Spleen (tissue), 11 donors: ENCODE results near the gene CDH13. TPM values are rescaled to one million over a fixed set of nuclear protein-coding genes. Genes with fewer than 3 reads are reported as not detected.

Source experiments
- DNase-seq: peaks from one replicate; pipeline ENCODE4 v3.0.0-alpha.2; 2020
- H3K27ac ChIP-seq, 8 donors: fragments of 200-600 bp; sonication (generic) in 7 of 8; 1 replicate in 4 of 8; 2 replicates in 4 of 8; pipeline versions ENCODE4 v1.5.0 to v1.8.0; 2016 to 2021; ENCODE audit warnings: inconsistent platforms in 4 of 8, mild to moderate bottlenecking in 4 of 8, moderate library complexity in 1 of 8
- H3K27me3 ChIP-seq, 7 donors: fragments of 200-600 bp; sonication (generic) in 6 of 7; replicated peaks in 1 of 7; 1 replicate in 4 of 7; 2 replicates in 3 of 7; pipeline versions ENCODE4 v1.5.0 to v1.8.0; 2016 to 2021; ENCODE audit warnings: inconsistent platforms in 3 of 7, mild to moderate bottlenecking in 1 of 7
- H3K36me3 ChIP-seq, 6 donors: fragments of 200-600 bp; sonication (generic) in 5 of 6; 1 replicate in 4 of 6; 2 replicates in 2 of 6; pipeline versions ENCODE4 v1.5.0 to v1.8.0; 2016 to 2021; ENCODE audit warnings: inconsistent platforms in 2 of 6
- H3K4me1 ChIP-seq, 6 donors: fragments of 200-600 bp; sonication (generic) in 5 of 6; 1 replicate in 3 of 6; 2 replicates in 3 of 6; pipeline versions ENCODE4 v1.5.0 to v1.8.0; 2016 to 2021; ENCODE audit warnings: inconsistent platforms in 3 of 6
- H3K4me3 ChIP-seq, 8 donors: fragments of 200-600 bp; sonication (generic) in 7 of 8; 1 replicate in 4 of 8; 2 replicates in 4 of 8; pipeline versions ENCODE4 v1.5.0 to v1.8.0; 2016 to 2021; ENCODE audit warnings: inconsistent platforms in 4 of 8, mild to moderate bottlenecking in 4 of 8, moderate library complexity in 2 of 8
- H3K9me3 ChIP-seq, 8 donors: fragments of 200-600 bp; sonication (generic) in 7 of 8; 1 replicate in 4 of 8; 2 replicates in 4 of 8; pipeline versions ENCODE4 v1.5.0 to v1.8.0; 2016 to 2021; ENCODE audit warnings: inconsistent platforms in 4 of 8
- POLR2A ChIP-seq, 3 donors: fragments of 450-650 bp; IDR thresholded peaks; one replicate each; pipeline ENCODE4 v1.5.1; 2017; ENCODE audit warnings: antibody characterized with exemption in 3 of 3, mild to moderate bottlenecking in 1 of 3
- POLR2AphosphoS5 ChIP-seq, 3 donors: sonication (generic); formaldehyde crosslinking; IDR thresholded peaks; one replicate each; pipeline ENCODE4 v1.5.1; 2017; ENCODE audit warnings: antibody characterized with exemption in 3 of 3
- WGBS, 5 donors: extraction: QIAGEN DNeasy Blood & Tissue Kit in 3 of 5; methylation state at CpG; one replicate each; pipeline versions ENCODE4 v1.1.5 to v1.1.7; 2013 to 2018; 5-methylcytosine and 5-hydroxymethylcytosine counted together
- intact Hi-C: fragments of 100-400 bp; cut with DNase I; formaldehyde crosslinking; loops from one replicate; pipeline ENCODE4 v1.15.0; 2023; ENCODE audit warnings: low total_unique reads
- polyA plus RNA-seq, 3 donors: library from polyadenylated mRNA; stranded (reverse); fragments of 200-250 nt; gene quantifications; one replicate each; pipeline ENCODE4 v1.2.1, GENCODE V29; 2013
- total RNA-seq, 7 donors: library from RNA; depleted of rRNA in 3 of 7; stranded (reverse); fragments of >200 nt in 3 of 7; fragmentation: NEBNext Ultra II Directional in 4 of 7; extraction: Animal tissue kit (Norgen Biotek cat#: 25700) in 4 of 7; gene quantifications; one replicate each; pipeline versions ENCODE4 v1.1.0 to v1.2.1, GENCODE V29; 2016 to 2021
- TF ChIP-seq, protein P1 (sequence below), 11 experiments: fragments of 200-600 bp in 7 of 11; fragments of 450-650 bp in 4 of 11; sonication (generic) in 4 of 11; IDR thresholded peaks in 8 of 11; conservative IDR thresholded peaks in 3 of 11; 1 replicate in 7 of 11; 2 replicates in 4 of 11; pipeline versions ENCODE4 v1.4.0 to v1.8.0; 2016 to 2021; ENCODE audit warnings: antibody characterized with exemption in 11 of 11, inconsistent platforms in 4 of 11, mild to moderate bottlenecking in 1 of 11
- donor health status: healthy with polysubstance abuse.
- donor health status: DM: no; HTN: no; CAD: no; lungs with moderate emphysema.
- donor health status: DM: no; HTN: no; CAD: no.
- donor health status: Bipolar disorder and iron deficiency.
- donor health status: healthy.
- donor health status: DM: no; HTN: no; CAD: no.
- donor health status: DM: yes; HTN: yes; CAD: no.

CDH13 gene
- total and polyA plus RNA-seq, 10 donors: 0.13 to 4.6 (median 1.1) TPM

DNA sequence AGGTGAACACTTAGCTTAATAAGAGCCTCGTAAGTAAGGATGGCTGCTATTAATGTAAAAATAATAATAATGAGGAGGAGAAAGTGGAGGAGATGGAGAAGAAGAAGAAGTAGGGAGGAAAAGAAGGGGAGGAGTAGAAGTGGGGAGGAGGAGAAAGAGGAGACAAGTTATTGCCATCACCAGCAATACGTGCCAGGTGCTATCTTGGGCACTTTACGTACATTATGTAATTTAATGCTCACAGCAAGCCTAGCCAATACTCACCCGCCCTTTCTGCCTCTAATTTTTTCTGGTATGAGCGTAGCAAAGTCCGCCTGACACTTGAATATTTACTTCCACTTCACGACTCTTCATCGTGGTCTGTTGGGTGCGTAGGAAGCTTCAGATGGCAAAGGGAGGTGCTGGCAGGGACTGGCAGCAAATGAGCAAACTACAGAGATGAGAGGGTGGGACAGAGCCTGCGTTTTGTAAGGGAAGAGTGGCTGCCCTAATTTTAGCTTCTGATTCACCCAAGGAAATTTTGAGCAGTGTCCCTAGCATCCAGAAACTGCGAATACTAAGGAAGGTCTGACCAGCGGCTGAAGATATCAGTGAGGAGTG lies 42.1 kb upstream of the CDH13 start:
- no peak for DNase-seq
- peaks cover 0 to 7% (median 0%) of the 10 kb centered on the region in 7 donors for H3K27me3 ChIP-seq
- H3K4me1 ChIP-seq: no peaks in the 10 kb centered on the region
- H3K36me3 ChIP-seq: no peaks in the 10 kb centered on the region
- intact Hi-C loops: no loop called here
- WGBS, 5 donors: 78 to 82% (median 80%) methylated on average over 12 of the region's 12 CpGs
- H3K4me3 ChIP-seq: no peak overlapping the region
- no peaks in the 10 kb centered on the region for H3K9me3 ChIP-seq
- TF ChIP-seq POLR2A (IDR thresholded peaks at IDR 0.05): no peak
- TF ChIP-seq POLR2AphosphoS5 (IDR thresholded peaks at IDR 0.05): no peak
- TF ChIP-seq, protein P1, sequence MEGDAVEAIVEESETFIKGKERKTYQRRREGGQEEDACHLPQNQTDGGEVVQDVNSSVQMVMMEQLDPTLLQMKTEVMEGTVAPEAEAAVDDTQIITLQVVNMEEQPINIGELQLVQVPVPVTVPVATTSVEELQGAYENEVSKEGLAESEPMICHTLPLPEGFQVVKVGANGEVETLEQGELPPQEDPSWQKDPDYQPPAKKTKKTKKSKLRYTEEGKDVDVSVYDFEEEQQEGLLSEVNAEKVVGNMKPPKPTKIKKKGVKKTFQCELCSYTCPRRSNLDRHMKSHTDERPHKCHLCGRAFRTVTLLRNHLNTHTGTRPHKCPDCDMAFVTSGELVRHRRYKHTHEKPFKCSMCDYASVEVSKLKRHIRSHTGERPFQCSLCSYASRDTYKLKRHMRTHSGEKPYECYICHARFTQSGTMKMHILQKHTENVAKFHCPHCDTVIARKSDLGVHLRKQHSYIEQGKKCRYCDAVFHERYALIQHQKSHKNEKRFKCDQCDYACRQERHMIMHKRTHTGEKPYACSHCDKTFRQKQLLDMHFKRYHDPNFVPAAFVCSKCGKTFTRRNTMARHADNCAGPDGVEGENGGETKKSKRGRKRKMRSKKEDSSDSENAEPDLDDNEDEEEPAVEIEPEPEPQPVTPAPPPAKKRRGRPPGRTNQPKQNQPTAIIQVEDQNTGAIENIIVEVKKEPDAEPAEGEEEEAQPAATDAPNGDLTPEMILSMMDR (IDR thresholded peaks at IDR 0.05 in 8 of 11, conservative IDR thresholded peaks at IDR 0.05 in 3 of 11): no peak
- H3K27ac ChIP-seq: no peak overlapping the region

DNA sequence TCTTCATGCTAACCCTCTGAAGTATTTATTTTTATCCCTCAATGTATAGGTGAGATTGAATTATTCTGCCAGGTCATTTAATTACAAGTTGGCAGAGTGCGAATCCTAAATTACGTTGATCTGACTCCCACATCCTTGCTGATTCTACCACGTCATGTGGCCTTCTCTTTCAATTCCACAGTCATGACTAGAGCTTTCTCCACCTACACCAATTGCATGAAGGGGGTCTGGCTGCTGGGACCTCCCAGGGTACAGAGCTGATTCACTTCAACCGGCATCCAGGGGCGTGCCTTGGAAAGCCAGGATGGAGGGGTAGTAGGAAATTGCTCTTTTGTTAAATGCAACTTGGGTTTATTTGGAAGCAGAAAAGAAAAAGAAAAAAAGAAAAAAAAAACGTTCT lies 41.1 kb upstream of the CDH13 start:
- Histone ChIP-seq H3K36me3 (no peaks in the 10 kb centered on the region), H3K4me3 (no peak overlapping the region), H3K27me3 (peaks cover 0 to 7% (median 0%) of the 10 kb centered on the region in 7 donors), H3K9me3 (no peaks in the 10 kb centered on the region), H3K27ac (no peak overlapping the region), H3K4me1 (no peaks in the 10 kb centered on the region)
- TF ChIP-seq, protein P1 (IDR thresholded peaks at IDR 0.05 in 8 of 11, conservative IDR thresholded peaks at IDR 0.05 in 3 of 11): no peak
- TF ChIP-seq POLR2AphosphoS5 (IDR thresholded peaks at IDR 0.05) (no peak), POLR2A (IDR thresholded peaks at IDR 0.05) (no peak)
- 68 to 83% (median 75%) methylated on average over 6 of the region's 6 CpGs for WGBS, 5 donors
- intact Hi-C loops: no loop called here
- no peak for DNase-seq

DNA sequence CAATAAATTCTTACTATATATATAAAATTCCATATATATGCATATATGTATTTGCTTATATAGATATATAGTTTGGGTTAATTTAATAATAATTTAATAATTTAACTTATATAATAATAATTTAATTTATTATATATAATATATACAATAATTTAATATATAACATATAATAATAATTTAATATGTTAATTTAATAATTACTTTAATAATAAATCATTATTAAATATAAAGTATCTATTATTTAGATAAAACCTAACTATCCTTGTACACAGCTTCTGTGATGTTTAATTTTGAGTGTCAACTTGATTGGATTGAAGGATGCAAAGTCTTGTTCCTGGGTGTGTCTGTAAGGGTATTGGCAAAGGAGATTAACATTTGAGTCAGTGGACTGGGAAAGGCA lies 40.6 kb upstream of the CDH13 start:
- H3K27ac ChIP-seq: no peak overlapping the region
- intact Hi-C loops: no loop called here
- no peaks in the 10 kb centered on the region for H3K36me3 ChIP-seq
- H3K9me3 ChIP-seq: no peaks in the 10 kb centered on the region
- TF ChIP-seq POLR2AphosphoS5 (IDR thresholded peaks at IDR 0.05) (no peak), POLR2A (IDR thresholded peaks at IDR 0.05) (no peak)
- TF ChIP-seq, protein P1 (IDR thresholded peaks at IDR 0.05 in 8 of 11, conservative IDR thresholded peaks at IDR 0.05 in 3 of 11): no peak
- H3K4me1 ChIP-seq: no peaks in the 10 kb centered on the region
- DNase-seq: no peak
- H3K4me3 ChIP-seq: no peak overlapping the region
- peaks cover 0 to 7% (median 0%) of the 10 kb centered on the region in 7 donors for H3K27me3 ChIP-seq

DNA sequence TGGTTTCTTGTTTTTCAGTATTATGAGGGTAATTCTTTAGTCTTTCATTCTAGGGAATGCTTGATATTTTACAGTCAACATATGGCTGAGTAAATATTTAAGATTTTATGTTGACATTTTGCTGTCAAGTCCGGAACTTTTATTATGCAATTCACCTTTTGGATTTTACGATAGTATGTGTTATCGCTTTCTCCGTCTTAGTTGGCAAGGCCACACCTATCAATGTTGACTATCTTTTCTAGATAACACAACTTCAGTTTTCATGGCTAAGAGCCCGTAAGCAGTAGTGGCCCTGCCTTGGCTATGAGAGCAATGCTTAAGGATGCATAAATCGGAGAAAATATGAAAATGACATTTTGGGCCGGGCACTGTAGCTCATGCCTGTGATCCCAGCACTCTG lies 39.5 kb upstream of the CDH13 start:
- DNase-seq: no peak
- H3K27ac ChIP-seq: no peak overlapping the region
- peaks cover 0 to 5% (median 0%) of the 10 kb centered on the region in 7 donors for H3K27me3 ChIP-seq
- no peaks in the 10 kb centered on the region for H3K36me3 ChIP-seq
- no peaks in the 10 kb centered on the region for H3K4me1 ChIP-seq
- 86 to 94% (median 90%) methylated on average over 7 of the region's 7 CpGs for WGBS, 5 donors
- no peak overlapping the region for H3K4me3 ChIP-seq
- H3K9me3 ChIP-seq: no peaks in the 10 kb centered on the region
- TF ChIP-seq, protein P1 (IDR thresholded peaks at IDR 0.05 in 8 of 11, conservative IDR thresholded peaks at IDR 0.05 in 3 of 11): no peak
- TF ChIP-seq POLR2AphosphoS5 (IDR thresholded peaks at IDR 0.05) (no peak), POLR2A (IDR thresholded peaks at IDR 0.05) (no peak)
- intact Hi-C loops: no loop called here
